H9 (cell line): ENCODE results near the gene CCR5. TPM values are rescaled to one million over a fixed set of nuclear protein-coding genes. Genes with fewer than 3 reads are reported as not detected.

Experiments used
- DNase-seq: peaks from one replicate; pipeline ENCODE4 v3.0.0-alpha.2; 2017
- H2AFZ ChIP-seq: one replicate; pipeline ENCODE4 v1.6.1; 2013; ENCODE audit warnings: mild to moderate bottlenecking, low read length, control low read depth, moderate library complexity
- H2AK5ac ChIP-seq: 2 replicates; pipeline ENCODE4 v1.6.1; 2013; ENCODE audit warnings: low read length, control low read depth, mixed read lengths; ENCODE audit not compliant: insufficient read length
- H2BK120ac ChIP-seq: one replicate; pipeline ENCODE4 v1.6.1; 2013; ENCODE audit warnings: low read depth, mild to moderate bottlenecking, low read length, control low read depth, inconsistent platforms; ENCODE audit not compliant: poor library complexity, severe bottlenecking
- H2BK12ac ChIP-seq: 2 replicates; pipeline ENCODE4 v1.6.1; 2013; ENCODE audit warnings: low read length, control low read depth, mixed read lengths, low read depth; ENCODE audit not compliant: insufficient read length
- H2BK15ac ChIP-seq: 2 replicates; pipeline ENCODE4 v1.6.1; 2013; ENCODE audit warnings: low read depth, low read length, control low read depth
- H2BK20ac ChIP-seq: one replicate; pipeline ENCODE4 v1.6.1; 2013; ENCODE audit warnings: low read depth, mild to moderate bottlenecking, low read length, control low read depth, inconsistent platforms; ENCODE audit not compliant: poor library complexity, severe bottlenecking
- H2BK5ac ChIP-seq: 2 replicates; pipeline ENCODE4 v1.6.1; 2013; ENCODE audit warnings: low read length, control low read depth, mixed read lengths; ENCODE audit not compliant: insufficient read length
- H3K14ac ChIP-seq: 2 replicates; pipeline ENCODE4 v1.6.1; 2013; ENCODE audit warnings: low read length, control low read depth; ENCODE audit not compliant: insufficient read depth
- H3K18ac ChIP-seq: 2 replicates; pipeline ENCODE4 v1.6.1; 2013; ENCODE audit warnings: low read depth, mild to moderate bottlenecking, mixed read lengths, low read length, control low read depth; ENCODE audit not compliant: insufficient read length
- H3K23ac ChIP-seq: 2 replicates; pipeline ENCODE4 v1.6.1; 2013; ENCODE audit warnings: low read length, control low read depth, mixed read lengths, low read depth; ENCODE audit not compliant: insufficient read length
- H3K23me2 ChIP-seq: 2 replicates; pipeline ENCODE4 v1.6.1; 2013; ENCODE audit warnings: low read depth, mild to moderate bottlenecking, mixed read lengths, low read length, control low read depth; ENCODE audit not compliant: insufficient read length, poor library complexity, severe bottlenecking
- H3K27ac ChIP-seq: 2 replicates; pipeline ENCODE4 v1.5.1; 2013; ENCODE audit warnings: low read length, control low read depth, mixed read lengths, low read depth; ENCODE audit not compliant: insufficient read length
- H3K27me3 ChIP-seq: 2 replicates; pipeline ENCODE4 v1.6.1; 2013; ENCODE audit warnings: low read length, control low read depth, inconsistent platforms; ENCODE audit not compliant: insufficient read depth
- H3K4ac ChIP-seq: 2 replicates; pipeline ENCODE4 v1.6.1; 2013; ENCODE audit warnings: low read depth, mild to moderate bottlenecking, control low read depth, inconsistent platforms, low read length, moderate library complexity
- H3K4me1 ChIP-seq: 2 replicates; pipeline ENCODE4 v1.6.1; 2013; ENCODE audit warnings: low read length, control low read depth, inconsistent platforms; ENCODE audit not compliant: insufficient read depth
- H3K4me2 ChIP-seq: 2 replicates; pipeline ENCODE4 v1.6.1; 2013; ENCODE audit warnings: low read length, control low read depth, mixed read lengths; ENCODE audit not compliant: insufficient read length, insufficient read depth
- H3K56ac ChIP-seq: 2 replicates; pipeline ENCODE4 v1.6.1; 2013; ENCODE audit warnings: low read depth, mild to moderate bottlenecking, mixed read lengths, low read length, control low read depth; ENCODE audit not compliant: insufficient read length
- H3K79me1 ChIP-seq: 2 replicates; pipeline ENCODE4 v1.6.1; 2013; ENCODE audit warnings: low read depth, mild to moderate bottlenecking, moderate library complexity, low read length, control low read depth, inconsistent platforms; ENCODE audit not compliant: insufficient read depth, poor library complexity, severe bottlenecking
- H3K79me2 ChIP-seq: 2 replicates; pipeline ENCODE4 v1.6.1; 2013; ENCODE audit warnings: low read length, control low read depth, inconsistent platforms; ENCODE audit not compliant: insufficient read depth
- H3K9ac ChIP-seq: 2 replicates; pipeline ENCODE4 v1.6.1; 2013; ENCODE audit warnings: low read length, control low read depth, mixed read lengths; ENCODE audit not compliant: insufficient read length; ENCODE audit errors: extremely low read depth
- H3K9me3 ChIP-seq: one replicate; pipeline ENCODE4 v1.6.1; 2013; ENCODE audit warnings: low read depth, low read length, inconsistent platforms; ENCODE audit not compliant: control insufficient read depth
- H3T11ph ChIP-seq: one replicate; pipeline ENCODE4 v1.6.1; 2013; ENCODE audit warnings: mild to moderate bottlenecking, low read length, control low read depth, inconsistent platforms
- H4K20me1 ChIP-seq: one replicate; pipeline ENCODE4 v1.6.1; 2013; ENCODE audit not compliant: control insufficient read depth, insufficient read length, insufficient read depth
- H4K5ac ChIP-seq: 2 replicates; pipeline ENCODE4 v1.6.1; 2013; ENCODE audit warnings: low read depth, mild to moderate bottlenecking, mixed read lengths, low read length, control low read depth; ENCODE audit not compliant: insufficient read length
- H4K8ac ChIP-seq: replicated peaks from 2 replicates; pipeline ENCODE4 v1.6.1; 2013; ENCODE audit warnings: low read length, control low read depth, mixed read lengths, low read depth; ENCODE audit not compliant: insufficient read length
- H4K91ac ChIP-seq: 2 replicates; pipeline ENCODE4 v1.6.1; 2013; ENCODE audit warnings: low read depth, mild to moderate bottlenecking, moderate library complexity, mixed read lengths, low read length, control low read depth; ENCODE audit not compliant: insufficient read length
- H3K27ac Mint-ChIP-seq, 3 experiments: 2 replicates in 2 of 3; 3 replicates in 1 of 3; pipeline ENCODE4 v1.8.0; 2020 to 2021; ENCODE audit warnings: mixed read lengths in 3 of 3, mild to moderate bottlenecking in 1 of 3, moderate library complexity in 1 of 3
- H3K27me3 Mint-ChIP-seq: 2 replicates; pipeline ENCODE4 v1.8.0; 2021; ENCODE audit warnings: low read depth, mild to moderate bottlenecking, moderate library complexity, mixed read lengths
- H3K36me3 Mint-ChIP-seq, 3 experiments: 2 replicates in 2 of 3; 3 replicates in 1 of 3; pipeline ENCODE4 v1.8.0; 2020 to 2021; ENCODE audit warnings: low read depth in 3 of 3, mixed read lengths in 3 of 3; ENCODE audit not compliant: insufficient read depth in 1 of 3
- H3K4me1 Mint-ChIP-seq, 2 experiments: 2 replicates each; pipeline ENCODE4 v1.8.0; 2020; ENCODE audit warnings: mixed read lengths in 2 of 2
- H3K4me3 Mint-ChIP-seq, 2 experiments: 2 replicates in 1 of 2; 3 replicates in 1 of 2; pipeline ENCODE4 v1.8.0; 2020 to 2021; ENCODE audit warnings: mild to moderate bottlenecking in 2 of 2, mixed read lengths in 2 of 2, moderate library complexity in 1 of 2
- H3K9me3 Mint-ChIP-seq, 2 experiments: 2 replicates in 1 of 2; 3 replicates in 1 of 2; pipeline ENCODE4 v1.8.0; 2020; ENCODE audit warnings: mild to moderate bottlenecking in 2 of 2, mixed read lengths in 2 of 2, moderate library complexity in 1 of 2
- CTCF ChIP-seq: fragments of 200-600 bp; sonication (generic); conservative IDR thresholded peaks from 3 replicates; pipeline ENCODE4 v1.8.0; 2021; ENCODE audit warnings: antibody characterized with exemption, mild to moderate bottlenecking
- WGBS: extraction: QIAGEN DNeasy Blood & Tissue Kit; methylation state at CpG from one replicate; pipeline ENCODE4 v1.1.7; 2013; ENCODE audit warnings: missing lambda C conversion rate, low lambda C conversion rate, mixed read lengths; ENCODE audit not compliant: insufficient read length; ENCODE audit errors: extremely low coverage; 5-methylcytosine and 5-hydroxymethylcytosine counted together
- total RNA-seq: library from RNA; stranded (reverse); gene quantifications from 2 replicates; pipeline ENCODE4 v1.2.1, GENCODE V29; 2021

The CCR5 gene
- total RNA-seq, 1 experiment from 2014 or later = not detected

GRCh38 chr3:46372492-46373359 is 2.0 kb downstream of the CCR5 start:
- H3K23ac ChIP-seq = no peak overlapping the region
- H4K91ac ChIP-seq = no peak overlapping the region
- no peak overlapping the region for H3K56ac ChIP-seq
- H3K9me3 ChIP-seq = no peaks in the 10 kb centered on the region
- H3K27me3 ChIP-seq = no peaks in the 10 kb centered on the region
- no CpG with 5 or more reads among the region's 9 CpGs for WGBS
- H2BK20ac ChIP-seq = no peak overlapping the region
- H2BK120ac ChIP-seq = no peak overlapping the region
- H2AFZ ChIP-seq = no peak overlapping the region
- no peak overlapping the region for H2BK5ac ChIP-seq
- no peak overlapping the region for H3K4ac ChIP-seq
- H3K4me1 ChIP-seq = peaks cover 4% of the 10 kb centered on the region
- H2BK15ac ChIP-seq = no peak overlapping the region
- no peaks in the 10 kb centered on the region for H3K9me3 Mint-ChIP-seq
- H3K14ac ChIP-seq = no peak overlapping the region
- peaks cover 10 to 13% of the 10 kb centered on the region in 2 experiments for H3K4me1 Mint-ChIP-seq
- H2AK5ac ChIP-seq = no peak overlapping the region
- peaks cover 22% of the 10 kb centered on the region for H3K27me3 Mint-ChIP-seq
- no peaks in the 10 kb centered on the region for H3K36me3 Mint-ChIP-seq
- H3K4me3 Mint-ChIP-seq = no peak overlapping the region
- no peak overlapping the region for H3K27ac Mint-ChIP-seq
- H4K8ac ChIP-seq = no peak overlapping the region
- no peak overlapping the region for H3K18ac ChIP-seq
- H3K9ac ChIP-seq = no peak overlapping the region
- no peak overlapping the region for H3K4me2 ChIP-seq
- H3K27ac ChIP-seq = no peak overlapping the region
- peak; percentile 68 for TF ChIP-seq CTCF
- peaks cover 2% of the 10 kb centered on the region for H3K23me2 ChIP-seq
- no peaks in the 10 kb centered on the region for H3K79me2 ChIP-seq
- H3K79me1 ChIP-seq = no peaks in the 10 kb centered on the region
- no peak overlapping the region for H2BK12ac ChIP-seq
- H4K5ac ChIP-seq = no peak overlapping the region
- H3T11ph ChIP-seq = no peak overlapping the region
- H4K20me1 ChIP-seq = no peaks in the 10 kb centered on the region
- DNase-seq = no peak
